ENCODE measurements around the gene LGALS3.

DNA sequence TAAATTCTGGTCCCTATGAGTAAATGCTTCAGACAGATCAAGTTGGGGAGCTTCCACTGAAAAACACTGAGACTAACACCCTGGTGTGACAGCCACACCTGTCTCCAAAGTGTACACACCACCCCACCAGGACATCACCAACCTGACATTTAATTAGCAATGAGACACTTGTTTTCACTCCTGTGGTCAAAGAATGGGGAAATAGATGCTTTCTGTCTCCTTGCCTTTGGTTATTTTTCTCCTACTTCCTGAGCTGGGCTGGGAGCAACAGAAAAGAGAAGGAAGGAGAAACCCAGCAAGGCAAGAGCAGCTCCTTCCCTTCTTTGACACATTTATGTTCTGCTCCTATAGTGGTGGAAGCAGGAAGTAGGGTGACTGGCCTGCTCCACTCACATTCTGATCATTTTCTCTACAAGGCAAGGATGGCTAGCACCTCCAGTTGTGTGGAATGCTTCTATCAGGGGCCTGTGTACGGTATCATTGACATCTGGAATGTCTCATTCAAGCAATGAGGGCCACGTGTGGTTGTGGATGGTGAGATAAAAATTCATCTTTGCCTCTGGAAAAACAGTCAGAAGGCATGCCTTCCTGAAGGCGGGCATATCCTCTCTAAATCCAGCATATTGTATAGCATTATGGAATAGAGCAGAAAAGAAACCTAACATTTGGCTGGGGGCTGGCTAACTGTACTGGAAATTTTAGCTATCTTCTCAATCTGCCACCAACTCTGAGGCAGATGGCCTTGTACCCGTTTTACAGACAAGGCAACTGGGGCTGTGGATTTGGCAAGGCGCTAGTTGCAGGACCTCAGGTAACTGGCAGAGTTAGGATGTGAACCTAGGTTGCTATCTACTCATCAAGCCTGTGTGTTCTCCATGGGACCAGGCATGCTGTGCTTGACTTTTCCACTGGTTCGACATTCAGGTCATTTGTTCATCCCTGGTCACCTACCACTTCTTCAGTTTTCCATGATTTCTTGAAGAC, 24.8 kb upstream of the LGALS3 start:
- TF ChIP-seq, protein P1, sequence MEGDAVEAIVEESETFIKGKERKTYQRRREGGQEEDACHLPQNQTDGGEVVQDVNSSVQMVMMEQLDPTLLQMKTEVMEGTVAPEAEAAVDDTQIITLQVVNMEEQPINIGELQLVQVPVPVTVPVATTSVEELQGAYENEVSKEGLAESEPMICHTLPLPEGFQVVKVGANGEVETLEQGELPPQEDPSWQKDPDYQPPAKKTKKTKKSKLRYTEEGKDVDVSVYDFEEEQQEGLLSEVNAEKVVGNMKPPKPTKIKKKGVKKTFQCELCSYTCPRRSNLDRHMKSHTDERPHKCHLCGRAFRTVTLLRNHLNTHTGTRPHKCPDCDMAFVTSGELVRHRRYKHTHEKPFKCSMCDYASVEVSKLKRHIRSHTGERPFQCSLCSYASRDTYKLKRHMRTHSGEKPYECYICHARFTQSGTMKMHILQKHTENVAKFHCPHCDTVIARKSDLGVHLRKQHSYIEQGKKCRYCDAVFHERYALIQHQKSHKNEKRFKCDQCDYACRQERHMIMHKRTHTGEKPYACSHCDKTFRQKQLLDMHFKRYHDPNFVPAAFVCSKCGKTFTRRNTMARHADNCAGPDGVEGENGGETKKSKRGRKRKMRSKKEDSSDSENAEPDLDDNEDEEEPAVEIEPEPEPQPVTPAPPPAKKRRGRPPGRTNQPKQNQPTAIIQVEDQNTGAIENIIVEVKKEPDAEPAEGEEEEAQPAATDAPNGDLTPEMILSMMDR (IDR thresholded peaks at IDR 0.05), result no peak
- TF ChIP-seq ZFX (IDR thresholded peaks at IDR 0.05; ENCODE audit: borderline replicate concordance), result no peak
